Mucosa of descending colon (tissue), 3 donors: Measurements from ENCODE around the gene GRAMD4. TPM values are rescaled to one million over a fixed set of nuclear protein-coding genes. Genes with fewer than 3 reads are reported as not detected.

Source experiments
- ATAC-seq: fragments of 200-7000 bp; cut with Tn5 transposase; one replicate; pipeline ENCODE4 v1.9.1; 2020; ENCODE audit warnings: mild to moderate bottlenecking, moderate library complexity
- DNase-seq, 3 donors: peaks; one replicate each; pipeline ENCODE4 v3.0.0-alpha.2; 2020
- H3K36me3 ChIP-seq: fragments of 200-600 bp; one replicate; pipeline ENCODE4 v1.8.0; 2021; ENCODE audit warnings: low read depth, mild to moderate bottlenecking
- H3K4me1 ChIP-seq: fragments of 200-600 bp; one replicate; pipeline ENCODE4 v1.8.0; 2021; ENCODE audit warnings: low read depth, mild to moderate bottlenecking
- H3K4me3 ChIP-seq: fragments of 200-600 bp; one replicate; pipeline ENCODE4 v1.8.0; 2021; ENCODE audit warnings: mild to moderate bottlenecking
- H3K9me3 ChIP-seq: fragments of 200-600 bp; one replicate; pipeline ENCODE4 v1.8.0; 2021; ENCODE audit warnings: mild to moderate bottlenecking
- CTCF ChIP-seq: fragments of 200-600 bp; IDR thresholded peaks from one replicate; pipeline ENCODE4 v1.8.0; 2022; ENCODE audit warnings: antibody characterized with exemption, mild to moderate bottlenecking
- intact Hi-C, 2 donors: fragments of 100-400 bp; cut with DNase I in 1 of 2; cut with micrococcal nuclease in 1 of 2; formaldehyde crosslinking; loops; one replicate each; pipeline versions ENCODE4 v1.11.0 to v1.11.1; 2022; cut with DNase I, micrococcal nuclease
- total RNA-seq, 3 donors: library from RNA; stranded (reverse); fragmentation: NEBNext Ultra II Directional in 2 of 3; extraction: Animal tissue kit (Norgen Biotek cat#: 25700) in 2 of 3; gene quantifications; one replicate each; pipeline versions ENCODE4 v1.2.1 to v1.2.4, GENCODE V29; 2021 to 2023
- donor health status: DM: no; HTN: no; CAD: no; lungs with moderate emphysema.
- donor health status: DM: no; HTN: no; CAD: no.
- donor health status: DM: no; HTN: yes; CAD: no.

GRAMD4 gene
- total RNA-seq, 3 donors from 2014 or later = 114 to 203 (median 197) TPM

- no peak for DNase-seq
- TF ChIP-seq CTCF = no peak
- H3K36me3 ChIP-seq = no peaks in the 10 kb centered on the region
Observed at GRCh38 chr22:46662226-46662625, 42.0 kb downstream of the GRAMD4 start.

GRCh38 chr22:46663001-46663400, 42.8 kb downstream of the GRAMD4 start:
- H3K36me3 ChIP-seq = no peaks in the 10 kb centered on the region
- DNase-seq (no peak), ATAC-seq (no peak)
- no peak for TF ChIP-seq CTCF
- H3K4me3 ChIP-seq = no peak overlapping the region
- intact Hi-C loops = no loop called here
- peaks cover 15% of the 10 kb centered on the region for H3K4me1 ChIP-seq
- no peaks in the 10 kb centered on the region for H3K9me3 ChIP-seq

More at GRCh38 chr22:46662226-46662625, 42.0 kb downstream of the GRAMD4 start:
- H3K9me3 ChIP-seq = no peaks in the 10 kb centered on the region
- peaks cover 15% of the 10 kb centered on the region for H3K4me1 ChIP-seq
- intact Hi-C loops = no loop called here
- ATAC-seq = no peak
- H3K4me3 ChIP-seq = no peak overlapping the region

- DNase-seq = no peak
- H3K9me3 ChIP-seq = no peaks in the 10 kb centered on the region
- no peaks in the 10 kb centered on the region for H3K36me3 ChIP-seq
- TF ChIP-seq CTCF = no peak
- intact Hi-C loops = no loop called here
- H3K4me1 ChIP-seq = peaks cover 15% of the 10 kb centered on the region
- H3K4me3 ChIP-seq = no peak overlapping the region
- ATAC-seq = no peak
Observed at GRCh38 chr22:46663436-46664100, 43.4 kb downstream of the GRAMD4 start.

GRCh38 chr22:46664301-46664855, 44.2 kb downstream of the GRAMD4 start:
- no peak for TF ChIP-seq CTCF
- ATAC-seq (no peak), DNase-seq (no peak)
- intact Hi-C loops = no loop called here
- no peak overlapping the region for H3K4me3 ChIP-seq
- H3K4me1 ChIP-seq = peaks cover 15% of the 10 kb centered on the region
- H3K9me3 ChIP-seq = no peaks in the 10 kb centered on the region
- no peaks in the 10 kb centered on the region for H3K36me3 ChIP-seq

GRCh38 chr22:46665151-46665695, 45.0 kb downstream of the GRAMD4 start:
- no peak overlapping the region for H3K4me3 ChIP-seq
- H3K9me3 ChIP-seq = no peaks in the 10 kb centered on the region
- peaks cover 9% of the 10 kb centered on the region for H3K4me1 ChIP-seq
- TF ChIP-seq CTCF = no peak
- intact Hi-C loops = no loop called here
- no peaks in the 10 kb centered on the region for H3K36me3 ChIP-seq
- ATAC-seq (no peak), DNase-seq (no peak)
